GM23248 (cell line): Measurements from ENCODE around the gene MYMK. TPM values are rescaled to one million over a fixed set of nuclear protein-coding genes. Genes with fewer than 3 reads are reported as not detected.

ENCODE experiments used
- DNase-seq: peaks from one replicate; pipeline ENCODE4 v3.0.0-alpha.2; 2015
- H2AFZ ChIP-seq: fragments of 200-600 bp; sonication (generic); 2 replicates; pipeline ENCODE4 v1.6.1; 2016; ENCODE audit warnings: antibody characterized with exemption
- H3F3A ChIP-seq: fragments of 200-600 bp; sonication (generic); 2 replicates; pipeline ENCODE4 v1.6.1; 2016; ENCODE audit warnings: mild to moderate bottlenecking, antibody characterized with exemption, mixed run types; ENCODE audit not compliant: insufficient read depth
- H3K27ac ChIP-seq: fragments of 200-600 bp; sonication (generic); 2 replicates; pipeline ENCODE4 v1.5.1; 2016; ENCODE audit warnings: mild to moderate bottlenecking
- H3K27me3 ChIP-seq: fragments of 200-600 bp; sonication (generic); replicated peaks from 2 replicates; pipeline ENCODE4 v1.6.1; 2016; ENCODE audit warnings: mild to moderate bottlenecking; ENCODE audit not compliant: insufficient read depth
- H3K36me3 ChIP-seq: fragments of 200-600 bp; sonication (generic); 2 replicates; pipeline ENCODE4 v1.6.1; 2016; ENCODE audit warnings: low read depth, mild to moderate bottlenecking
- H3K4me1 ChIP-seq: fragments of 200-600 bp; sonication (generic); 2 replicates; pipeline ENCODE4 v1.6.1; 2016; ENCODE audit warnings: mild to moderate bottlenecking; ENCODE audit not compliant: insufficient read depth
- H3K4me2 ChIP-seq: fragments of 200-600 bp; sonication (generic); one replicate; pipeline ENCODE4 v1.6.1; 2016; ENCODE audit warnings: mild to moderate bottlenecking; ENCODE audit not compliant: unreplicated experiment
- H3K4me3 ChIP-seq: fragments of 200-600 bp; sonication (generic); 2 replicates; pipeline ENCODE4 v1.5.1; 2016; ENCODE audit warnings: mild to moderate bottlenecking
- H3K79me2 ChIP-seq: fragments of 200-600 bp; sonication (generic); 2 replicates; pipeline ENCODE4 v1.6.1; 2016; ENCODE audit warnings: mild to moderate bottlenecking; ENCODE audit not compliant: insufficient read depth
- H3K9ac ChIP-seq: fragments of 200-600 bp; sonication (generic); 2 replicates; pipeline ENCODE4 v1.6.1; 2016; ENCODE audit warnings: mild to moderate bottlenecking
- H3K9me2 ChIP-seq: fragments of 200-600 bp; sonication (generic); 2 replicates; pipeline ENCODE4 v1.6.1; 2016; ENCODE audit warnings: mixed run types, mild to moderate bottlenecking, moderate library complexity; ENCODE audit not compliant: insufficient read depth
- H3K9me3 ChIP-seq: fragments of 200-600 bp; sonication (generic); one replicate; pipeline ENCODE4 v1.6.1; 2017; ENCODE audit warnings: low read depth
- H4K20me1 ChIP-seq: fragments of 200-600 bp; sonication (generic); 2 replicates; pipeline ENCODE4 v1.6.0; 2016; ENCODE audit not compliant: insufficient read depth
- EZH2 ChIP-seq: fragments of 200-600 bp; sonication (generic); IDR thresholded peaks from 2 replicates; pipeline ENCODE4 v1.6.1; 2018; ENCODE audit warnings: antibody characterized with exemption, mild to moderate bottlenecking; ENCODE audit not compliant: insufficient read depth, poor library complexity, severe bottlenecking
- EZH2phosphoT487 ChIP-seq: fragments of 200-600 bp; sonication (generic); IDR thresholded peaks from 2 replicates; pipeline ENCODE4 v1.6.1; 2018; ENCODE audit warnings: antibody characterized with exemption, moderate library complexity, mild to moderate bottlenecking, low read depth; ENCODE audit not compliant: insufficient read depth
- WGBS, 2 experiments: methylation state at CpG; one replicate each; pipeline ENCODE4 v1.1.6; 2015 to 2017; ENCODE audit warnings: low lambda C conversion rate in 2 of 2, low coverage in 1 of 2; ENCODE audit errors: missing lambda C conversion rate in 2 of 2; 5-methylcytosine and 5-hydroxymethylcytosine counted together
- in situ Hi-C: fragments of 300-500 bp; cut with MboI; formaldehyde crosslinking; loops from 2 replicates; pipeline ENCODE4 v1.15.0; 2020
- polyA plus RNA-seq: library from polyadenylated mRNA; unstranded; fragments of >200 nt; fragmentation: Nextera tagmentation; extraction: Ambion mirVana; gene quantifications from 2 replicates; pipeline ENCODE4 v1.2.1, GENCODE V29; 2016
- total RNA-seq: library from RNA; depleted of rRNA; stranded (reverse); fragments of >200 nt; shearing (Covaris generic); gene quantifications from 2 replicates; pipeline ENCODE4 v1.2.3, GENCODE V29; 2014; rRNA removed

The MYMK gene
- total and polyA plus RNA-seq, 2 experiments from 2014 or later, result not detected

- no peak overlapping the region for H3K4me3 ChIP-seq
- H3K79me2 ChIP-seq, result no peaks in the 10 kb centered on the region
- H2AFZ ChIP-seq, result no peak overlapping the region
- H4K20me1 ChIP-seq, result no peaks in the 10 kb centered on the region
- no peaks in the 10 kb centered on the region for H3K27me3 ChIP-seq
- no peaks in the 10 kb centered on the region for H3K9me3 ChIP-seq
- DNase-seq, result no peak
- no peaks in the 10 kb centered on the region; the same call in 1 of the 2 replicates for H3F3A ChIP-seq
- H3K4me1 ChIP-seq, result no peaks in the 10 kb centered on the region
- in situ Hi-C loops, result no loop called here
- H3K9me2 ChIP-seq, result no peaks in the 10 kb centered on the region
- H3K27ac ChIP-seq, result no peak overlapping the region
- no peaks in the 10 kb centered on the region for H3K36me3 ChIP-seq
- no peak overlapping the region for H3K9ac ChIP-seq
- WGBS, 2 experiments, result 94 to 96% methylated on average over 6 of the region's 6 CpGs
- TF ChIP-seq EZH2phosphoT487, result no peak
- no peak for TF ChIP-seq EZH2
- no peak overlapping the region for H3K4me2 ChIP-seq
Observed at GRCh38 chr9:133465984-133466383, 58.8 kb downstream of the MYMK start.

DNA sequence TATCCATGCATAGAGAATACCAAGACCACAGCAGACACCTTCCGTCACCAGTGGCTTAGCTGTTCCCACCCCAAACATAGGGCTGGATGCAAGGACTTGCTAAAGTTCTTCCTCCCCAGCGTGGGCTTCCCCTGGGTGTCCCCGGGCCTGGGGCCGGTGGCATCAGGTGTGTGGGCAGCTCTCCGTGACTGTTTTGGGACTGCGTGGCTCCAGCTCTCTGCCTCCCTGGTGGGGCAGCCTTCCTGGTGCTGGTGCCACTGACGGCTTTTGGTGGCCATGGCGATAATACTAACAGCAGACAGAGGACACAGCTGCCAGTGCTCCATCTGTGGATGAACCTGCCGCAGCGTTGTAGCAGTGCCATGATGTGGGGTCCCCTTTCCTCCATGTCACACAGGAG lies 60.1 kb downstream of the MYMK start:
- no peaks in the 10 kb centered on the region for H4K20me1 ChIP-seq
- H3K9me3 ChIP-seq, result no peaks in the 10 kb centered on the region
- no peak overlapping the region for H3K4me2 ChIP-seq
- H3K79me2 ChIP-seq, result no peaks in the 10 kb centered on the region
- no peak for DNase-seq
- no peak overlapping the region for H3K9ac ChIP-seq
- H3K4me3 ChIP-seq, result no peak overlapping the region
- H3K4me1 ChIP-seq, result no peaks in the 10 kb centered on the region
- H3K36me3 ChIP-seq, result no peaks in the 10 kb centered on the region
- H3K27ac ChIP-seq, result no peak overlapping the region
- no peaks in the 10 kb centered on the region for H3K9me2 ChIP-seq
- in situ Hi-C loops, result no loop called here
- H3F3A ChIP-seq, result no peaks in the 10 kb centered on the region; the same call in 1 of the 2 replicates
- WGBS, 2 experiments, result 93 to 96% methylated on average over 10 of the region's 10 CpGs
- no peaks in the 10 kb centered on the region for H3K27me3 ChIP-seq
- H2AFZ ChIP-seq, result no peak overlapping the region
- TF ChIP-seq EZH2 (no peak), EZH2phosphoT487 (no peak)

Other genes with a start within 250 kb of the MYMK start
- not detected in 2 replicates for gene ABO, start 249.8 kb downstream of the MYMK start, total RNA-seq
- not detected in 2 replicates for gene ABO, start 249.8 kb downstream of the MYMK start, polyA plus RNA-seq
- gene SURF6, start 188.8 kb downstream of the MYMK start, total RNA-seq, result 10.8 and 18.2 TPM in 2 replicates
- 13.4 and 14.8 TPM in 2 replicates for gene SURF6, start 188.8 kb downstream of the MYMK start, polyA plus RNA-seq
- 24.4 and 28.6 TPM in 2 replicates for gene MED22, start 176.8 kb downstream of the MYMK start, total RNA-seq
- 14.1 and 14.5 TPM in 2 replicates for gene MED22, start 176.8 kb downstream of the MYMK start, polyA plus RNA-seq
- gene RPL7A, start 176.7 kb downstream of the MYMK start, total RNA-seq, result 1,262 and 1,382 TPM in 2 replicates
- 437 and 458 TPM in 2 replicates for gene RPL7A, start 176.7 kb downstream of the MYMK start, polyA plus RNA-seq
- 27.7 and 29.1 TPM in 2 replicates for gene SURF1, start 168.5 kb downstream of the MYMK start, total RNA-seq
- 57.4 and 62.9 TPM in 2 replicates for gene SURF1, start 168.5 kb downstream of the MYMK start, polyA plus RNA-seq
- gene SURF2, start 168.4 kb downstream of the MYMK start, total RNA-seq, result 6.3 and 14.8 TPM in 2 replicates
- gene SURF2, start 168.4 kb downstream of the MYMK start, polyA plus RNA-seq, result 23.4 and 24.4 TPM in 2 replicates
- 638 and 670 TPM in 2 replicates for gene SURF4, start 148.9 kb downstream of the MYMK start, total RNA-seq
- gene SURF4, start 148.9 kb downstream of the MYMK start, polyA plus RNA-seq, result 406 and 420 TPM in 2 replicates
- gene STKLD1, start 148.6 kb downstream of the MYMK start, total RNA-seq, result 0.32 and 3.4 TPM in 2 replicates
- 0.38 and 1.5 TPM in 2 replicates for gene STKLD1, start 148.6 kb downstream of the MYMK start, polyA plus RNA-seq
- gene REXO4, start 106.9 kb downstream of the MYMK start, total RNA-seq, result 17.3 and 26.9 TPM in 2 replicates
- 17.5 and 22.1 TPM in 2 replicates for gene REXO4, start 106.9 kb downstream of the MYMK start, polyA plus RNA-seq
- gene ADAMTS13, start 102.6 kb downstream of the MYMK start, total RNA-seq, result 2.1 and 2.2 TPM in 2 replicates
- gene ADAMTS13, start 102.6 kb downstream of the MYMK start, polyA plus RNA-seq, result 0.86 and 1.4 TPM in 2 replicates
- 7.0 and 8.5 TPM in 2 replicates for gene CACFD1, start 65.0 kb downstream of the MYMK start, total RNA-seq
- 4.7 and 5.1 TPM in 2 replicates for gene CACFD1, start 65.0 kb downstream of the MYMK start, polyA plus RNA-seq
- gene SLC2A6, start 45.9 kb downstream of the MYMK start, total RNA-seq, result 10.1 and 12.0 TPM in 2 replicates
- 6.8 and 8.6 TPM in 2 replicates for gene SLC2A6, start 45.9 kb downstream of the MYMK start, polyA plus RNA-seq
- 0.11 TPM in 1 of 2 replicates, not detected in the other for gene ADAMTSL2, start 9.7 kb upstream of the MYMK start, total RNA-seq
- gene ADAMTSL2, start 9.7 kb upstream of the MYMK start, polyA plus RNA-seq, result not detected in 2 replicates
- not detected in 2 replicates for gene FAM163B, start 84.4 kb upstream of the MYMK start, total RNA-seq
- gene FAM163B, start 84.4 kb upstream of the MYMK start, polyA plus RNA-seq, result not detected in 2 replicates
- not detected in 2 replicates for gene DBH, start 111.4 kb upstream of the MYMK start, total RNA-seq
- gene DBH, start 111.4 kb upstream of the MYMK start, polyA plus RNA-seq, result not detected in 2 replicates
- 0.89 and 2.4 TPM in 2 replicates for gene SARDH, start 213.4 kb upstream of the MYMK start, total RNA-seq
- gene SARDH, start 213.4 kb upstream of the MYMK start, polyA plus RNA-seq, result 0.16 and 0.30 TPM in 2 replicates